HG03520 (cell line): ENCODE results near the gene IPPK.

ENCODE experiments used
- ATAC-seq: cut with Tn5 transposase; IDR thresholded peaks from one replicate; pipeline ENCODE4 v1.9.1; 2021; ENCODE audit warnings: mild to moderate bottlenecking, moderate library complexity; ENCODE audit not compliant: unreplicated experiment

IPPK gene

DNA sequence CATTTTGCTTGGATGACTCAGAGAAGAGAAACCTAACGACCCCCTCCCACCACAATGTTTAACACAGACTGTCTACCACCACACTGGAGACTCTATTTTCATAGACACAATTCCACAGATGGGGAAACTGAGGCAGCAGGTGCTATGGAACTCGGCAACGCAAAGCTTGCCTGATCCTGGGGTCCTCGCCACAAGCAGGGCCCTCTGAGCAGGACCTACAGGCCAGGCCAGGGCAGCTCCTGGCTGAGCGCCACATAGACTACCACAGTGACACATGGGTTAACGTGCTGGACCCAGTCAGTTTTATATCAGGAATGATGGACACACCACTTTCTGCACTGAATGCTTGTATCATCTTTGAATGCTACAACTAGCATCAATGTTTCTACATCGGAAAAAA is 11.8 kb downstream of the IPPK start:
- ATAC-seq, result no peak

DNA sequence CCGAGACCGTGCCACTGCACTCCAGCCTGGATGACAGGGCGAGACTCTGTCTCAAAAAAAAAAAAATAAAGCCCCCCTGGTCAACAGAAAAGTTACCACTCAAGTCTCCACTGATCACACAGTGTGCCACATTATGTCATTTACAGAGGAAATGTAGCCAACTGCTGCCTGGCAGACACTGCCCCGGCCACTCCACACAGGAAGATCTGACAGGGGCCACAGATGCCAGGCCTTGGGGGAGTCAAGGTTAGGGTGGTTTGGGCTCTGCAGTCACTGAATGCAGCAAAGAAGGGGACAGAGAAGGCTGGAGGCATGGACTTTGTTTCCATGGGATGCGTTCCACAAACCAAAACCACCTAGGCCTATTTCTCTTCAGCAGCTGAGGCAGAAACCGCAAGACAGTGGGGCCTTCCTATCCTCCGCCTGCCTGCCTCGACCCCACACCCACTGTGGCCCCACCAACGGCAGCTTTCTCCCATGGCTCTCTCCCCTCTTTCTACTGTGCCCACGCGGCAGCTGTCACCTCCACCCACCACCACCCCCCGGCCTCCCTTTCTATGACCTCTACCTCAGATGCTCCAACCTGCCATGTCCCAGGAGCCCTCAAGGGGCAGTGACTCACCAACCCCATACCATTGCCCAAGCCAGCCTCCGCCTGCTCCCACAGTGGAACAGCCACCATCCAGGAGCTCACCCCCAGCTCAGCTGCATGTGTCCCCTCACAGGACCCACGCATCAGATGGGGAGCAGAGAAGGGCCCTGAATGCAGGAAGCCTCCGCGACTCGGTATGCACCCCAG is 12.4 kb downstream of the IPPK start:
- ATAC-seq, result no peak

DNA sequence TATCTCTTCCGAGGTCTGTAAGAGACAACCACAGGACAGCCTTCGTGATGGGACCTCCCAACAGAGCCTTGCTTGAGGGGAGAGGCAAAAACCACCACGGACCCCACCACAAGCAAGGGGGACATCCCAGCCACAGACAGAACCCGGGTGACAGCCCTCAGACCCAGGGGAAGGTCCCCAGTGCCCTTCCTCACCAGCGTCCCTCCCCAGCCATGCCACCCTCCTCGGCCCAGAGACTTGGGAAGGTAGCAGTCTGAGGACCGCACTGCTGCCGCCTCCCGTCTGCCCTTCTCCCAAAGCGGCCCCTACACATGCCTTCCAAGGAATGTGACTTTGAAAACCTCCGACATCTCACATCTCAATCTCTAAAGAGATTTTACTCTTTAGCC is 13.4 kb downstream of the IPPK start:
- ATAC-seq, result no peak

DNA sequence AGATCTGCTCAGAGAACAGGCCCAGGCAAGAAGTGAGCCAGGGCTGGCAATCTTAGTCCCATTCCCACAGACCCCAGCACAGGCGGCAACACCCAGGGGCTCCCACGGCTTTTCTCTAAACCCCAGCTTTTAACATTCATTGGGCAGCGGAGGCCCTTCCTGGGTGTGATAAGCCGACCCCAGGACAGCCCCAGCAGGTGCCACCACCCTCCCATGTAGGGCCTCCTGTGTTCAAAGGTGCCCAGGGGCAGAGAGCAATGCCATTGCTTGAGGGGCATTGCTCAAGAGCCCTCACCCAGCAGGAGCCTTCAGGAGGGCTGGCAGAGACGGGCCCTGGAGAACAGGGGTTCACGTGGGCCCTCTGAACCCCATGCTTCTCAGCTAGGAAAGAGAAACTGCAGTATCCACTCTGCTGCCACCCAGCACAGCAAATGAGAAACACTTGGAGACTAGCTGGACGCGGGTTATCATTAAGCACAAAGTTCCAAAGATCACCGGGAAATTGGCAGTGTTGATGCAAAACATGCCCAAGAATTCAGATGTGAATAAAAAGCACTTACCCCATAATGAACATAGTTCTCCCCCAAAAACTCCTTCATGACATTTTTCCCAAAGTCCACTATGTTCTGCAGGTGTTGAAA is 13.9 kb downstream of the IPPK start:
- ATAC-seq, result no peak

DNA sequence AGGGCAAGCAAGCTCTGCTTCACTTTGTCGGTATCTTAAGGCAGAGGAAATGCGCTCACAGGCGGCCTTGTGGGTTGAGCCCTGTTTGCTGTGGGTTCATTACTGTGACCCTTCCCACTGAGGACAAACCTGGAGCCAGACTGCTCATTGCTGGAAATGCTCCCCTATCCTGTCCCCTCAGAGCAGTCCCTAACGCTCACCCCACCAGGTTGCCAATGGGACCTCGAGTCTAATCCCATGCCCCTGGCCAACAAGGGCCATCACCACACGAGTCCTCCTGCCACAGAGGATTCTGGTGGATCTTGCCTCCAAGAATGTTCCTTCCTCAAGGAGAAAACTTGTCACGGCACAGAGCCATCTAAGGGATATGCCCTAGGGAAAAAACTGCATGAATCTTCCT is 14.6 kb downstream of the IPPK start:
- no peak for ATAC-seq

DNA sequence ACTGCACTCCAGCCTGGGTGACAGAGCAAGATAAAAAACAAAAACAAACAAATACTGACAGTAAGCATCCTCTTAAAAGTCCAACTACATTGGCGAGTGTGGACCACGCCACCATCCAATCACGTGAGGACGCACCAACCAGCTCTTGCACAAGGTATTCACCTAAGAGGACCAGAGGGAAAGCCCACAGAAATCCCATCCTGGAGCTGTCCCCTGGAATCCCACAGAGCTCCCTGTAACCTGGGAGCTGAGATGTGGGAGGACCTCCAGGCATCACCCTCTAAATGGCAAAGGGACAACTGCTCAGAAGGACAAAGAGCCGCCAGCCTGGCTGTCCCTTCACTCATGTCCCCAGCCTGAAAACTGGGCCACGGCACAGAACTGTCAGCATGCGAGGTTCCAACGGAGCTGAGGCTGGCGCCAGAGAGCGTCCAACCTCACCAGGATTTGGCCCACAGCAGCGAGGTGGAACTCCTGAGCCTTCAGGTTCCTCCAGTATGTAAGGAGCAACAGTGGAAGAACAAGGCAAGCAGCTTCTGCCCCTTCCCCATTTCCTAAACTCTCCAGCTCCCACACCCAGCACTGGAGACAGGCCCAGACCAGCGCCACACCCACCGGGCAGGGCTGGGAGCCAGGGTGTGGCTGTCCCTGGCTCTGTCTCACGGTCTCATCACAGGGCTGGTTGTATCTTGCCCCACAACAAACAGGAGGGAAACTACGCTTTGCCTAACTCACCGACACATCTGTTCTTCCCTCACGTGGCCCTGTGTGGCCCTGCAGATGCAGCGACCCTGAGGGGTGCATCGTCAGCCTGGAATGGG is 15.2 kb downstream of the IPPK start:
- no peak for ATAC-seq

DNA sequence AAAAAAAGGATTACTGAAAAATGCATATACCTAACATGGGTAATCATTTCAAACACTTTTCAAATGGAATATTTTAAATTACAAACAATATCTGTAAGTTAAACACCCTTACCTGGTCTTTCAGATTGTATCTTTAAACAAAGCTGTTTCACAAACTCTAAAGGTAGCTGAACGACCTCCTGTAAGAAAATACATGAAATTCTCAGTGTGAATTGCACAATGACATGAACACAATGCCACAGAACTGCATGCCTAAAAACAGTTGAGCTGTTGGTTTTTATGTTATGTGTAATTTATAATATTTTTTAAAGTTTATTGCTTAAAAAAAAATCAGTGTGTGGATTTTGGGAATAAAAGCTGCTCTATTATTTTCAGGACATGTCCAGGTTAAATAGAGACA is 17.5 kb downstream of the IPPK start:
- ATAC-seq, result no peak

DNA sequence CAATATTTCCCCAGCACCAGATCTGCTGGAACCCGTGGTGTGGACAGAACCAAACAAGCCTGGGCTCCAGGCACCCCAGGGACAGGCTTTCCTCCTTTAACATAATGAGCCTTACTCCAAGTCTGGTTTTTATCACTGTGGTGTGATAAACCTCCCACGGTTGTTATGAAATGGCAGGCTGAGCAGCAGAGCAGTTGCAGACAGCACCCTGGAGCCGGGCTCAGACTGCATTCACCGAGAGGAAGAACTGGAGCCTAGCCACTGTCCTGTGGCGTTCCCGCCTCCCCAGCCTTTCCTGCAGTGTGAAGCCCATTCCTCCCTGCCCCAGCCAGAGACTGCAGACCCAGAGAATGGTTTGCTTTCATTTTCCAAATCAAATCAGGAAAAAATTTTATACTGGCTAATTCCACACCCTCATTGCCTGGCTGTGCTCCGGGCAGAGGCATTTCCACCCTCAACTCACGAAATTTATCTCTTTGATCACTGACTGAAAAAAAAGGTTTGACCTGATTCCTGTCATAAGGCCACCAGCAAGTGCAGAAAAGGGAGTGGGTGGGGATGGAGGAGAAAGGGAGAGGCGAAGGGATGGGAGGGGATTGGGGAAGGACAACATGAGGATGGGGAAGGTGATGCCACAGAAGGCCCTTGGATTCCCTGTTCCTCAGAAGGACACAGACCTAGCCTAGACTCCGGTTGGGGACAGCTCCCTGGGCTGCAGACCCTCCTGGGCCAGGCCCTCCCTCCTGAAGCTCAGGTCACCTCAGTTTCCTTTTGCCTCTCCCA is 18.9 kb downstream of the IPPK start:
- ATAC-seq, result no peak

DNA sequence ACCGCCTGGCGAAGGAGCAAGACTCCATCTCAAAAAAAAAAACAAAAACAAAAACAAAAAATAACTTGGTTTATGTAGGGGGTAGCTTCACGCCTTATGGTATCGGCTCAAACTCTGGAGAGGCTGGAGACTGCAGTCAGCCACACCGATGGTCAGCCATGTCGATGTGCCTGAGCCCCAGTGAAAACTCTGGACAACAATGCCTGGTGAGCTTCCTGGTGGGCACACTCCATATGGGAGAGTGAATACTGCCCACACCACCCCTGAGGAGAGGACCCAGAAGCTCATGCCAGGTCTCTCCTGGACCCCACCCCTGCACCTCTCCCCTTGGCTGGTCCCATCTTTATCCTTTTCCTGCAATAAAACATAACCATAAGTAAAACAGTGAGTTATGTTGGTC is 19.6 kb downstream of the IPPK start:
- no peak for ATAC-seq

DNA sequence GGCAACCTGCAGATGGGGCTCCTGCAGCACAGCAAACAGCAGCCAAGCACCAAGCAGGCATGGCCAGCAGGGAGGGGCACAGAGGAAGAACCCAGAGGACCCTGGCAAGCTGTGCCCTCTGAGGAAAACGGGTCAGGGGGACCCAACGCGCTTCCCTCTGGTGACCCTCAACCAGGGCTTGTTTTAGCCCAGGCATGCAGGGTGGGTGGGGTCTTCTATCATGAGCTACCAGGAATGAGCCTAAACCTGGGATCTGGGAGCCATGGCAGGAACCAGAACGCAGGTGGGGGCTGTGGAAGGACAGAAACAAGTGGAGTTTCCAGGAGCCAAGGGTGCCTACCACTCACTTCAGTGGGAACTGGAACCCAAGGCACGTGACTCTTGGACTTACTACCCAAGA is 20.9 kb downstream of the IPPK start:
- no peak for ATAC-seq

DNA sequence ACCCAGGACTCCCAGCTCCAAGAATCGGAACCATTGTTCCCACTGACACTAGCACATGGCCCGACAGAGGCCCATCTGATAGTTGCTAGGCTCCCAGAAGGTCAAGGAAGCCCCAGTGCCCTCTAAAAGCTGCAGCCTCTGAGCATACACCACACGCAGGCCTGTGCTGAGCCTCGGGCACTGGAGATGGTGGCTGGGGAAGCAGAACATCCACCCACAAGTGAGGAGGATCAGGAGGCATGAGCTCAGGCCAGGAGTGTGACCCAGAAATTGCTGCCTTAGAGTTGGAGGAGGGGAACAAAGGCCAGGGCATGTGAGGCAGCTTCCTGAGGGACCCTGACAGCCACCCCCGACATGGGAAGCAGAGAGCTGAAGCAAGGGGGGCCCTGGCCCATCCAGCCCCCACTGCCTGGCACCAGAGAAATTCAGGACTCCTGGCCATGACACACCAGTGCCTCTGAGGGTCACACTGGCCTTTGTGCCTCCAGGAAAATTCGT is 21.4 kb downstream of the IPPK start:
- ATAC-seq, result no peak

DNA sequence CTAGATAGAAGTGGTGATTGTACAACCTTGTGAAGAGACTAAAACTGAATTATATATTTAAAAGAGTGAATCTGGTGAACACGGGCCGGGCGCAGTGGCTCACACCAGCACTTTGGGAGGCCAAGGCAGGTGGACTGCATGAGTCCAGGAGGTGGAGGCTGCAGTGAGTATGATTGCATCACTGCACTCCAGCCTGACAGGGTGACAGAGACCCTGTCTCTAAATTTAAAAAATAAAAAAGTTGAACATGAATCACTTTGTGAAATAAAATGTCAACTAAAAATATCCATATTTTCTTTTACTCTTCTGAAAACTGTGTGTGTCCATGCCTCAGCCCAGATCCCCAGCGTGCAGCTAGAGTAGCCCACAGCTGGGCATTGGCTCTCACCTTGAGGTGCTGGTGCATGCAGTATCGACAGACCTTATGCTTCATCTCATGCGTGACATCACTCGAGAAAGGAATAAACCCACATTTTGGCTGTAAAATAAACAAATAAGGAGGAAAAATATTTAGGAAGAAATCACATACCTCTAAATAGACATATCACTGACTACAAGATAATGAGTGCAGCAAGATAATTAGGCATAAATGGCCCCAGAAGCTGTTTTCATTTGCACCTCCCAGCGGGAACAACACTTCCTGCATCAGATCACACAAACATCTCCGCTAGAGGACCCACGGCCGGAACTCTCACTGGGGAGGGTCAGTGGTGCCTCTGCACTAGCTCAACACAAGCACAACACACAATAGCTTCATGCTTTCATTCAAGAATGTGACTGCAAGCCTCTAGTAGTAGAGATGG is 22.1 kb downstream of the IPPK start:
- no peak for ATAC-seq

DNA sequence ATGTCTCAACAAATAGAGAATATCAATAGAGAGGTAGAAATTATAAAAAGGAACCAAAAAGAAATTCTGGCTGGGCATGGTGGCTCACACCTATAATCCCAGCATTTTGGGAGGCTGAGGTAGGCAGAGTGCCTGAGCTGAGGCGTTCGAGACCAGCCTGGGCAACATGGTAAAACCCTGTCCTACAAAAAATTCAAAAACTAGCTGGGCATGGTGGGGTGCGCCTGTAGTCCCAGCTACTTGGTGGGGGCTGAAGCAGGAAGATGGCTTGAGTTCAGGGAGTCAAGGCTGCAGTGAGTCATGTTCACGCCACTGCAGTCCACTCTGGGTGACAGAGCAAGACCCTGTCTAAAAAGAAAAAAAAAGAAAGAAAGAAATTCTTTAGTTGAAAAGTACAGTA is 24.9 kb downstream of the IPPK start:
- no peak for ATAC-seq

DNA sequence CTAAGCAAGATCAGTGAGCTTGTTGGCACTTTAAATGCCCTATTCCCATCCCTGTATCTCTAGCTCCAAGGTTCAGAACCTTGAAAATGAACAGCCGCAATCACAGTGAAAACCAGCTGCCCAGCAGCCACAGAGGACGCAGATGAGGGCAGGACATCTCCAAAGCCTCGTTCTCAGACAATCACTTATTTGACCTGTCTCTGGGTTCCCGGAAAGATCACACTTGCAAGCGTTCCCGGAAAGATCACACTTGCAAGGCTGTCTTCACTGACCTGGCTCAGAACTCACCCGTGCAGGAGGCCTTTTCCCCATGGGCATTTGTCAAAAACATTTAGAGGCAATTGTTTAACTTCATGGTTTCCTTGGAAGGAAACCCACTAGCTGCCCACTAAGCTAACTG is 25.7 kb downstream of the IPPK start:
- no peak for ATAC-seq

DNA sequence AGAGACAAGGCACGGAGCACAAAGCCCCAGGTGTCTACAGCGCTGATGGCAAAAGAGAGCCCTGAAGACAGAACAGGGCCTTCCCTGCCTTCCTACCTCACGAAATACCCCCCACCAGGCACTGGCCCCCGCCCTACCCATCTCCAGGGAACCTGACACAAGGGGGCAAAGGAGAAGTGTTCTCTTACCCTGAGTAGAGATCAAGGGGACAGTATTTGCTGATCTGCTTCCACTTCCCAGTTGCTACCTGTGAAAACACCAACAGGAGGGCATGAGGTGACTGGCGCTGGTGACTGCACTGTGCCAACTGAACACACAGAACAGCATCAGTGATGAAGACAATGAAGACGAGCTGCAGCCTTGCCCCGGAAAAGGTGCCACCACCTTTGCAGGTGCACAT is 27.4 kb downstream of the IPPK start:
- ATAC-seq, result no peak

DNA sequence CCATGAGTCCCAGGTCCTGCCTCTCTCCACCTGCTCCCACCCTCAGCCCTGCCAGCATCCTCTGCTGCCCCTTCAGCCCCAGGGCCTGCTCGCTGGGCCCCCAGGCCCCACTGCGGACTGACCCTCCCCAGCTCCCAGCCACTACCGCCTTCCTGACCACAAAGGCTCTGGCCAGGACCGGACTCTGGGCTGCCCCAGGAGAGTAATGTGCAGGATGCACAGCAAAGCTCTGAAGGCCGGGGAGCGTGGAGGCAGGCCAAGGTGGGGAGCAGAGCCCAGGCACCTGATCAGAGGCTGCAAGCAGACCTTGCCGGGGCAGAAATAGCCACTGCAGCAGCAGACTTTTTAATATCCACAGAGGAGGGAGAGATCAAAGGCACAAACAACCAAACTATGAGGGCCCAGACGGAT is 27.9 kb downstream of the IPPK start:
- ATAC-seq, result no peak

DNA sequence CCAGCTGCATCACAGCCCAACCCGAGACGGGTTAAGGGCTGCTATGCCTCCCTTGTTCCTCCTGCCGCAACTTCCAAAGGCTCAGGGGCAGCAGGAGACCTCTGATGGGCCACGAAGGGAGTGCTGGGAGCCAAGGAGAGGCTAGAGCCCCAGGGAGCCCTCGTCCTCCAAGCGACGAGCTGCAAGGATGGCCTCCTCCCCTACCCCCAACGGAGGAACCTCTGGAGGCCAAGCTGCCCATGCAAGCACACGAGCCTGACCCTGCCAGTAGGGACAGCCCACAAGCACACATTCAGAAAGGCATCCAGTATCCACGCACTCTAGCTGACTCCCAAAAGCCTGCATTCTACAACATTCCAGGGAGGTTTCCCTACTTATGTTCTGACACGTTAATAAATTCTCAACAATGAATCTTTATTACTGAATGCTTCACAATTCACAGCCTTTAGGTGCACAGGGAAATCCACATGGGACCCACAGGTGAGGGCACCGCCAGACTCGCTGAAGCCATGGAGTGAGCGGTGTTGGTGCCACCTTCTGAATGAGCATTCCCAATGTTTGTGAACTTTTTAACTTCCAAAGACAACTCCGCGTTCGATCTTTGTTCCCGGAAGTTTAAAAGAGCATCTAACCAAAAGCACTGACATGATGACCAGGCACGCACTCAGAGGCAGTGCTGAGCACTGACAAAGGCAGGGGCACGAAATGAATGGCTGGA is 28.7 kb downstream of the IPPK start:
- no peak for ATAC-seq

DNA sequence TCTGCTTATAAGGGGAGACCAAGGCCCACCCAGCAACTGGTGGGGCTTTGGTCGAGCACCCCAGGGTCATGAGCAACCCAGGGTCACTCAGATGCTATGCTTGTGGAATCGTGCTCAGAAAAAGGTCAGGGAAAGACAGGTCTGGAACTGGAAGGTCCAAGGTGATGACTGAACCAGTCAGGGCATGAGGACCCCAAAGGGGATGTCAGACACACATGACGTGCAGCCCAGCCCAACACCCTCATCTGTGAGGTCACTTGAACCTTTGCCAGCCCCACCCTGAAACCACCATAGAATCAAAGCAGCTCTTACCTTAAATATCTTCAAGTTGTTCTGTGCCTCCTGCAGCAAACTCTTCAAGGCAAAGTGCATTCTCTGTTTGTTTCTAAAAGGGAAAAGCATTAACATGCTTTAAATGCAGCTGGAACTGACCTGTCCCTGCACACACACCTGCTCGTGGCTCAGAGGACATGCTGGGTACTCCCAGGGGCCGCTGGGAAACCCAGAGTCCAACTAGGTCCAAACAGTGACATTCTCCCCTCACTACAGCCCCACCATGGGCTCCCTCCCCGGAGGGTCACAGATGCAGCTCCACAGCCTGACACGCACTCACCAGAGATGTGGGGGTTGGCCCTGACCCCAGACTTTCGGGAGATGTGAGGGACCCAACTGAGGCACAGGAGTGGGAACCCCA is 29.4 kb downstream of the IPPK start:
- ATAC-seq, result no peak

DNA sequence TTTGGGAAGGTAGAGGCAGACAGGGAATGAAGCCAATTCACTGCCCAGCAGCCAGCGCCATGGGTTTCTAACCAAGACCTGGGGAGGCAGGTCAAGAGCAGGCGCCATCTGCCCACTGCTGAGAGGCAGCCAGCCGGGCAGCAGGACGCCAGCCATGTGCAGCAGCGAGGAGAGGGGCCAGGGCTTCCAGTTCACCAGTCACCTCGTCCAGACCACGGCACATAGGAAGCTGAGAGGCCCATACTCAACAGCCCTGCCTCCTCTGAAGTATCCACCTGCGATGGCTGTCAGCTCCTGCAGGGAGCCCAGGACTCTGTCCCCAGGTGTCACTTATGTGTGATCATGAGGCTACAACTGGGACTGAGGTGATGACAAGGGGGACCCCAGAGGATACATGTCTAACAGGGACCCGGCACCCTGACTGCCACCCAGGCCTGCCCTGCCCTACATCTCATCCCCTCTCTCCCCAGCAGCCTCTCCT is 30.1 kb downstream of the IPPK start:
- no peak for ATAC-seq
